ENCODE results near the gene SIGLEC7. TPM values are rescaled to one million over a fixed set of nuclear protein-coding genes. Genes with fewer than 3 reads are reported as not detected.

SIGLEC7 gene
- total and polyA plus RNA-seq, 7 donors = 1.1 to 8.3 (median 2.5) TPM

GRCh38 chr19:51194527-51195315, 52.6 kb downstream of the SIGLEC7 start:
- Histone ChIP-seq H3K4me3 (no peak overlapping the region), H3K27ac (no peak overlapping the region), H3K4me1 (no peaks in the 10 kb centered on the region), H3K36me3 (no peaks in the 10 kb centered on the region), H3K27me3 (peaks cover 0 to 18% (median 0%) of the 10 kb centered on the region in 3 donors), H3K9me3 (no peaks in the 10 kb centered on the region)
- TF ChIP-seq EP300 (IDR thresholded peaks at IDR 0.05) (no peak), POLR2AphosphoS5 (IDR thresholded peaks at IDR 0.05) (no peak), POLR2A (IDR thresholded peaks at IDR 0.05) (no peak)
- intact Hi-C loops (cut with DNase I) = no loop called here
- no peak for DNase-seq
- 47 to 64% methylated on average over 18 to 21 of the region's 21 CpGs for WGBS, 2 donors

GRCh38 chr19:51195316-51195586, 53.1 kb downstream of the SIGLEC7 start:
- intact Hi-C loops (cut with DNase I) = no loop called here
- WGBS, 2 donors = 87 to 90% methylated on average over 9 of the region's 9 CpGs
- no peaks in the 10 kb centered on the region for H3K9me3 ChIP-seq
- peaks cover 0 to 19% (median 0%) of the 10 kb centered on the region in 3 donors for H3K27me3 ChIP-seq
- TF ChIP-seq CTCF (IDR thresholded peaks at IDR 0.05) (no peak), POLR2AphosphoS5 (IDR thresholded peaks at IDR 0.05) (no peak), POLR2A (IDR thresholded peaks at IDR 0.05) (no peak), EP300 (IDR thresholded peaks at IDR 0.05) (no peak)
- H3K4me3 ChIP-seq = no peak overlapping the region
- H3K27ac ChIP-seq = no peak overlapping the region
- no peaks in the 10 kb centered on the region for H3K4me1 ChIP-seq
- H3K36me3 ChIP-seq = no peaks in the 10 kb centered on the region
- DNase-seq = no peak

- Histone ChIP-seq H3K27me3 (peaks cover 0 to 19% (median 0%) of the 10 kb centered on the region in 3 donors), H3K27ac (no peak overlapping the region), H3K4me1 (no peaks in the 10 kb centered on the region), H3K9me3 (no peaks in the 10 kb centered on the region), H3K36me3 (no peaks in the 10 kb centered on the region), H3K4me3 (no peak overlapping the region)
- intact Hi-C loops (cut with DNase I) = no loop called here
- DNase-seq = no peak
- TF ChIP-seq POLR2A (IDR thresholded peaks at IDR 0.05) = no peak
- TF ChIP-seq POLR2AphosphoS5 (IDR thresholded peaks at IDR 0.05) = no peak
- no peak for TF ChIP-seq CTCF (IDR thresholded peaks at IDR 0.05)
- no peak for TF ChIP-seq EP300 (IDR thresholded peaks at IDR 0.05)
- 91% methylated on average over 10 of the region's 10 CpGs for WGBS, 2 donors
These were observed 53.5 kb downstream of the SIGLEC7 start for GRCh38 chr19:51195616-51196015.

GRCh38 chr19:51196181-51196580, 54.1 kb downstream of the SIGLEC7 start:
- WGBS, 2 donors = 69 to 77% methylated on average over 5 of the region's 5 CpGs
- TF ChIP-seq CTCF (IDR thresholded peaks at IDR 0.05) (no peak), EP300 (IDR thresholded peaks at IDR 0.05) (no peak), POLR2AphosphoS5 (IDR thresholded peaks at IDR 0.05) (no peak)
- H3K9me3 ChIP-seq = no peaks in the 10 kb centered on the region
- no peaks in the 10 kb centered on the region for H3K36me3 ChIP-seq
- no peaks in the 10 kb centered on the region for H3K4me1 ChIP-seq
- intact Hi-C loops (cut with DNase I) = no loop called here
- H3K27ac ChIP-seq = no peak overlapping the region
- no peak overlapping the region for H3K4me3 ChIP-seq
- peaks cover 0 to 19% (median 0%) of the 10 kb centered on the region in 3 donors for H3K27me3 ChIP-seq
- DNase-seq = no peak

GRCh38 chr19:51198641-51199040, 56.5 kb downstream of the SIGLEC7 start:
- intact Hi-C loops (cut with DNase I) = no loop called here
- Histone ChIP-seq H3K36me3 (no peaks in the 10 kb centered on the region), H3K4me3 (no peak overlapping the region), H3K4me1 (no peaks in the 10 kb centered on the region), H3K27me3 (peaks cover 0 to 15% (median 0%) of the 10 kb centered on the region in 3 donors), H3K27ac (no peak overlapping the region), H3K9me3 (no peaks in the 10 kb centered on the region)
- no peak for DNase-seq
- 72 to 80% methylated on average over 9 of the region's 9 CpGs for WGBS, 2 donors
- TF ChIP-seq CTCF (IDR thresholded peaks at IDR 0.05) (no peak), POLR2AphosphoS5 (IDR thresholded peaks at IDR 0.05) (no peak), EP300 (IDR thresholded peaks at IDR 0.05) (no peak), POLR2A (IDR thresholded peaks at IDR 0.05) (no peak)
